HL-60/S4 treated with retinoic acid at 250 ng/mL for 4 days and 3 days (cell line): ENCODE results near the gene CDH10.

ENCODE experiments used
- in situ Hi-C: fragments of 300-500 bp; cut with MboI; formaldehyde crosslinking; loops from 2 replicates; pipeline ENCODE4 v1.7.0; 2022; ENCODE audit warnings: low sequenced_read_pairs

CDH10 gene

GRCh38 chr5:24606971-24607370 lies 37.8 kb downstream of the CDH10 start:
- in situ Hi-C loops, result no loop called here

- in situ Hi-C loops, result no loop called here
Measured at GRCh38 chr5:24602188-24602587, 42.6 kb downstream of the CDH10 start.

- in situ Hi-C loops, result no loop called here
Measured at GRCh38 chr5:24598956-24599355, 45.8 kb downstream of the CDH10 start.

GRCh38 chr5:24595329-24595728 lies 49.4 kb downstream of the CDH10 start:
- in situ Hi-C loops, result no loop called here

- in situ Hi-C loops, result no loop called here
Measured at GRCh38 chr5:24591426-24591825, 53.4 kb downstream of the CDH10 start.

GRCh38 chr5:24589566-24589965 lies 55.2 kb downstream of the CDH10 start:
- in situ Hi-C loops, result no loop called here

- in situ Hi-C loops, result no loop called here
Measured at GRCh38 chr5:24585751-24586150, 59.0 kb downstream of the CDH10 start.

- in situ Hi-C loops, result no loop called here
Measured at GRCh38 chr5:24571302-24571701, 73.5 kb downstream of the CDH10 start.

- in situ Hi-C loops, result no loop called here
Measured at GRCh38 chr5:24566933-24567332, 77.8 kb downstream of the CDH10 start.

- in situ Hi-C loops, result no loop called here
Measured at GRCh38 chr5:24555229-24555628, 89.5 kb downstream of the CDH10 start.

GRCh38 chr5:24547132-24547531 lies 97.6 kb downstream of the CDH10 start:
- in situ Hi-C loops, result no loop called here

GRCh38 chr5:24539613-24540012 lies 105.2 kb downstream of the CDH10 start:
- in situ Hi-C loops, result no loop called here

GRCh38 chr5:24538346-24538745 lies 106.4 kb downstream of the CDH10 start:
- in situ Hi-C loops, result no loop called here

GRCh38 chr5:24535646-24536045 lies 109.1 kb downstream of the CDH10 start:
- in situ Hi-C loops, result no loop called here

GRCh38 chr5:24530906-24531305 lies 113.9 kb downstream of the CDH10 start:
- in situ Hi-C loops, result no loop called here

- in situ Hi-C loops, result no loop called here
Measured at GRCh38 chr5:24525414-24525813, 119.4 kb downstream of the CDH10 start.

- in situ Hi-C loops, result no loop called here
Measured at GRCh38 chr5:24512423-24512822, 132.4 kb downstream of the CDH10 start.

GRCh38 chr5:24510523-24510988 lies 134.2 kb downstream of the CDH10 start:
- in situ Hi-C loops, result no loop called here

- in situ Hi-C loops, result no loop called here
Measured at GRCh38 chr5:24509943-24510342, 134.8 kb downstream of the CDH10 start.

GRCh38 chr5:24505258-24505657 lies 139.5 kb downstream of the CDH10 start:
- in situ Hi-C loops, result no loop called here

- in situ Hi-C loops, result no loop called here
Measured at GRCh38 chr5:24497591-24498157, 147.1 kb downstream of the CDH10 start.

GRCh38 chr5:24497145-24497544 lies 147.6 kb downstream of the CDH10 start:
- in situ Hi-C loops, result no loop called here

GRCh38 chr5:24496268-24496667 lies 148.5 kb downstream of the CDH10 start:
- in situ Hi-C loops, result no loop called here
